Ecto neural progenitor cell (in vitro differentiated cells): ENCODE results near the gene SLC35B2.

Experiments
- DNase-seq: peaks from one replicate; pipeline ENCODE4 v3.0.0-alpha.2; 2018; ENCODE audit warnings: low spot score

Gene SLC35B2

GRCh38 chr6:44254191-44255104 is 2.9 kb downstream of the SLC35B2 start:
- no peak for DNase-seq

GRCh38 chr6:44253307-44254101 is 3.8 kb downstream of the SLC35B2 start:
- no peak for DNase-seq

GRCh38 chr6:44251576-44252524 is 5.5 kb downstream of the SLC35B2 start:
- DNase-seq, result no peak

GRCh38 chr6:44250718-44251123 is 6.6 kb downstream of the SLC35B2 start:
- DNase-seq, result no peak

GRCh38 chr6:44250067-44250717 is 7.1 kb downstream of the SLC35B2 start:
- no peak for DNase-seq

GRCh38 chr6:44249082-44249748 is 8.1 kb downstream of the SLC35B2 start:
- no peak for DNase-seq

- no peak for DNase-seq
Observed at GRCh38 chr6:44248579-44248978, 8.7 kb downstream of the SLC35B2 start.

GRCh38 chr6:44247338-44248302 is 9.7 kb downstream of the SLC35B2 start:
- no peak for DNase-seq

GRCh38 chr6:44246663-44247337 is 10.5 kb downstream of the SLC35B2 start, which contains the start of gene HSP90AB1:
Gene HSP90AB1 (plus strand): TSS chr6:44247101. CDS start chr6:44248630, 1,529 bp downstream.
- peak; percentile 94 for DNase-seq

- DNase-seq, result peak; percentile 97
Observed at GRCh38 chr6:44245912-44246662, 11.2 kb downstream of the SLC35B2 start.

- DNase-seq, result no peak
Observed at GRCh38 chr6:44245391-44245911, 11.9 kb downstream of the SLC35B2 start.

- no peak for DNase-seq
Observed at GRCh38 chr6:44243345-44243744, 14.0 kb downstream of the SLC35B2 start.

GRCh38 chr6:44238687-44239350 is 18.5 kb downstream of the SLC35B2 start:
- DNase-seq, result no peak

GRCh38 chr6:44237813-44238433 is 19.4 kb downstream of the SLC35B2 start:
- DNase-seq, result peak; percentile 89

GRCh38 chr6:44237021-44237812 is 20.1 kb downstream of the SLC35B2 start:
- peak; percentile 70 for DNase-seq
